HEK293 (cell line): ENCODE results near the gene PCBP3.
A peak's percentile ranks its signal among the peaks of the same experiment; 100 is the strongest.

Experiments used
- CTCF ChIA-PET: fragments of 350-600 bp; formaldehyde crosslinking; extraction: SDS; loops from one replicate; lab custom pipeline; 2021; ENCODE audit warnings: antibody characterized with exemption; lab: Yijun Ruan, JAX
- POLR2A ChIA-PET: fragments of 300-600 bp; formaldehyde crosslinking; extraction: SDS; loops from one replicate; lab custom pipeline; 2020; ENCODE audit warnings: antibody characterized with exemption, inconsistent platforms; lab: Yijun Ruan, JAX
- H3K27ac ChIP-seq: fragments of 200-500 bp; sonication (Bioruptor generic); 2 replicates; pipeline ENCODE4 v1.5.1; 2014; ENCODE audit warnings: low read depth, low read length, control low read depth, inconsistent platforms; ENCODE audit errors: extremely low read depth
- H3K36me3 ChIP-seq, 2 experiments: fragments of 200-500 bp in 1 of 2; sonication (Bioruptor generic) in 1 of 2; 1 replicate in 1 of 2; 2 replicates in 1 of 2; pipeline ENCODE4 v1.5.1; 2014 to 2017; ENCODE audit warnings: inconsistent platforms in 2 of 2, low read length in 2 of 2; ENCODE audit not compliant: control insufficient read depth in 2 of 2, insufficient read depth in 1 of 2
- H3K4me1 ChIP-seq: fragments of 200-500 bp; sonication (Bioruptor generic); 2 replicates; pipeline ENCODE4 v1.5.1; 2014; ENCODE audit warnings: mild to moderate bottlenecking, low read length, inconsistent platforms; ENCODE audit not compliant: control insufficient read depth, insufficient read depth
- H3K4me3 ChIP-seq: 2 replicates; pipeline ENCODE4 v1.5.1; 2011; ENCODE audit warnings: low read depth, mild to moderate bottlenecking, control low read depth, low read length, moderate library complexity
- H3K9me3 ChIP-seq: fragments of 200-500 bp; sonication (Bioruptor generic); 2 replicates; pipeline ENCODE4 v1.5.1; 2014; ENCODE audit warnings: low read depth, low read length, inconsistent platforms; ENCODE audit not compliant: control insufficient read depth, insufficient read depth
- HOXA7 ChIP-seq: sonication (generic); formaldehyde crosslinking; IDR thresholded peaks from 2 replicates; pipeline ENCODE4 v1.8.1; 2022; ENCODE audit warnings: missing genetic modification reagents, borderline replicate concordance
- PBX3 ChIP-seq: sonication (generic); formaldehyde crosslinking; IDR thresholded peaks from 2 replicates; pipeline ENCODE4 v1.8.1; 2022; ENCODE audit warnings: mild to moderate bottlenecking, moderate library complexity, missing genetic modification reagents
- SCRT2 ChIP-seq: fragments of 450-650 bp; formaldehyde crosslinking; IDR thresholded peaks from 2 replicates; pipeline ENCODE4 v1.5.1; 2016; ENCODE audit warnings: missing biosample characterization, missing genetic modification characterization
- TSHZ1 ChIP-seq: fragments of 450-650 bp; formaldehyde crosslinking; IDR thresholded peaks from 2 replicates; pipeline ENCODE4 v1.5.1; 2016; ENCODE audit warnings: missing biosample characterization, missing genetic modification characterization, borderline replicate concordance
- ZFP69B ChIP-seq: fragments of 450-650 bp; formaldehyde crosslinking; IDR thresholded peaks from 2 replicates; pipeline ENCODE4 v1.5.1; 2016; ENCODE audit warnings: missing biosample characterization, missing genetic modification characterization
- ZNF114 ChIP-seq: fragments of 450-650 bp; formaldehyde crosslinking; IDR thresholded peaks from 2 replicates; pipeline ENCODE4 v1.5.0; 2017; ENCODE audit warnings: missing biosample characterization, missing genetic modification characterization
- ZNF174 ChIP-seq: fragments of 450-650 bp; formaldehyde crosslinking; IDR thresholded peaks from 2 replicates; pipeline ENCODE4 v1.5.0; 2017; ENCODE audit warnings: missing biosample characterization, mild to moderate bottlenecking, missing genetic modification characterization
- ZNF239 ChIP-seq: fragments of 450-650 bp; formaldehyde crosslinking; IDR thresholded peaks from 2 replicates; pipeline ENCODE4 v1.5.1; 2016; ENCODE audit warnings: missing biosample characterization, missing genetic modification characterization
- ZNF335 ChIP-seq: fragments of 450-650 bp; formaldehyde crosslinking; conservative IDR thresholded peaks from 2 replicates; pipeline ENCODE4 v1.5.1; 2016; ENCODE audit warnings: missing biosample characterization, missing genetic modification characterization
- ZNF341 ChIP-seq: fragments of 450-650 bp; formaldehyde crosslinking; IDR thresholded peaks from 2 replicates; pipeline ENCODE4; 2016; ENCODE audit warnings: low read depth, missing biosample characterization, missing genetic modification characterization
- ZNF426 ChIP-seq: fragments of 450-650 bp; formaldehyde crosslinking; IDR thresholded peaks from 2 replicates; pipeline ENCODE4 v1.5.1; 2017; ENCODE audit warnings: missing biosample characterization, missing genetic modification characterization, mild to moderate bottlenecking, inconsistent platforms, moderate library complexity
- ZNF544 ChIP-seq: fragments of 450-650 bp; formaldehyde crosslinking; IDR thresholded peaks from 2 replicates; pipeline ENCODE4 v1.5.0; 2017; ENCODE audit warnings: missing biosample characterization, missing genetic modification characterization
- ZNF560 ChIP-seq: fragments of 450-650 bp; formaldehyde crosslinking; IDR thresholded peaks from 2 replicates; pipeline ENCODE4 v1.5.1; 2017; ENCODE audit warnings: missing biosample characterization, missing genetic modification characterization, borderline replicate concordance
- ZNF571 ChIP-seq: fragments of 450-650 bp; formaldehyde crosslinking; IDR thresholded peaks from 2 replicates; pipeline ENCODE4 v1.5.0; 2017; ENCODE audit warnings: missing biosample characterization, missing genetic modification characterization
- ZNF600 ChIP-seq: fragments of 450-650 bp; formaldehyde crosslinking; IDR thresholded peaks from 2 replicates; pipeline ENCODE4 v1.5.1; 2016; ENCODE audit warnings: missing biosample characterization, missing genetic modification characterization
- ZNF658 ChIP-seq: fragments of 450-650 bp; formaldehyde crosslinking; IDR thresholded peaks from 2 replicates; pipeline ENCODE4; 2016; ENCODE audit warnings: missing biosample characterization, missing genetic modification characterization
- ZNF677 ChIP-seq: fragments of 450-650 bp; IDR thresholded peaks from 2 replicates; pipeline ENCODE4 v1.5.0; 2018; ENCODE audit warnings: missing biosample characterization, mild to moderate bottlenecking, missing genetic modification characterization, moderate library complexity
- ZNF76 ChIP-seq: fragments of 450-650 bp; formaldehyde crosslinking; IDR thresholded peaks from 2 replicates; pipeline ENCODE4; 2016; ENCODE audit warnings: low read depth, missing biosample characterization, missing genetic modification characterization, borderline replicate concordance
- ZNF776 ChIP-seq: fragments of 450-650 bp; formaldehyde crosslinking; IDR thresholded peaks from 2 replicates; pipeline ENCODE4 v1.5.0; 2017; ENCODE audit warnings: missing biosample characterization, missing genetic modification characterization, borderline replicate concordance

The PCBP3 gene

GRCh38 chr21:45858180-45858579 lies 214.7 kb downstream of the PCBP3 start:
- no peak overlapping the region for H3K27ac ChIP-seq
- H3K4me1 ChIP-seq = no peaks in the 10 kb centered on the region
- TF ChIP-seq SCRT2 (tag by site-specific recombination) = 0 out of 2 replicates have a peak, but pooled peaks have one; percentile 9
- no peak for TF ChIP-seq ZNF658 (tag by site-specific recombination)
- ChIA-PET CTCF (interaction anchor here (2.6 kb wide), 1 partner anchor 21 kb away, joined by 7 read pairs; no protein-coding TSS in a partner anchor), POLR2A (no interaction called here)
- no peaks in the 10 kb centered on the region for H3K36me3 ChIP-seq
- no peak overlapping the region for H3K4me3 ChIP-seq
- no peaks in the 10 kb centered on the region for H3K9me3 ChIP-seq

- CTCF ChIA-PET = no interaction called here
- Histone ChIP-seq H3K4me1 (no peaks in the 10 kb centered on the region), H3K36me3 (no peaks in the 10 kb centered on the region), H3K4me3 (no peak overlapping the region), H3K27ac (no peak overlapping the region), H3K9me3 (no peaks in the 10 kb centered on the region)
- POLR2A ChIA-PET = no interaction called here
- TF ChIP-seq ZNF426 (tag by site-specific recombination) (no peak), ZNF114 (tag by site-specific recombination) (no peak), ZNF600 (no peak), ZNF335 (tag by site-specific recombination) (no peak), ZNF560 (no peak), ZFP69B (tag by site-specific recombination) (no peak), ZNF571 (tag by site-specific recombination) (no peak), HOXA7 (CRISPR knock-in tag) (no peak), ZNF341 (tag by site-specific recombination) (no peak), ZNF544 (tag by site-specific recombination) (no peak), ZNF76 (tag by site-specific recombination) (no peak), ZNF776 (no peak), PBX3 (CRISPR knock-in tag) (no peak)
Observed at GRCh38 chr21:45859041-45859761, 215.7 kb downstream of the PCBP3 start.

- no peak for TF ChIP-seq ZNF677 (tag by site-specific recombination)
- TF ChIP-seq TSHZ1 (tag by site-specific recombination) = no peak
- TF ChIP-seq ZNF239 (tag by site-specific recombination) = no peak
- TF ChIP-seq ZNF174 (tag by site-specific recombination) = no peak
- POLR2A ChIA-PET = no interaction called here
- H3K27ac ChIP-seq = no peak overlapping the region
Observed at GRCh38 chr21:45859762-45860357, 216.3 kb downstream of the PCBP3 start.

More at GRCh38 chr21:45859762-45860357, 216.3 kb downstream of the PCBP3 start:
- Histone ChIP-seq H3K4me3 (no peak overlapping the region), H3K4me1 (no peaks in the 10 kb centered on the region), H3K9me3 (no peaks in the 10 kb centered on the region), H3K36me3 (no peaks in the 10 kb centered on the region)
- CTCF ChIA-PET = interaction anchor here (2.0 kb wide), 1 partner anchor 21 kb away, joined by 5 read pairs; no protein-coding TSS in a partner anchor
